ENCODE measurements around the gene FAM114A1.

- TF ChIP-seq POLR2AphosphoS5 (IDR thresholded peaks at IDR 0.05; ENCODE audit: low read depth) (no peak), CTCF (IDR thresholded peaks at IDR 0.05; ENCODE audit: insufficient read depth, low read length) (no peak), REST (IDR thresholded peaks at IDR 0.05; ENCODE audit: insufficient replicate concordance, low read depth) (no peak), GABPA (IDR thresholded peaks at IDR 0.05; ENCODE audit: low read depth) (no peak)
Observed at GRCh38 chr4:38989487-38989886, 121.9 kb downstream of the FAM114A1 start.
